ENCODE measurements around the gene MACROD2. TPM values are rescaled to one million over a fixed set of nuclear protein-coding genes. Genes with fewer than 3 reads are reported as not detected.
A peak's percentile ranks its signal among the peaks of the same experiment; 100 is the strongest.
"Not testable (repeated sequence)": the region's sequence is repeated elsewhere in the genome, so short reads cannot be mapped to it uniquely, and the experiment has no call there.

The MACROD2 gene
- total RNA-seq, 1 experiment from 2014 or later = 3.1 TPM

DNA sequence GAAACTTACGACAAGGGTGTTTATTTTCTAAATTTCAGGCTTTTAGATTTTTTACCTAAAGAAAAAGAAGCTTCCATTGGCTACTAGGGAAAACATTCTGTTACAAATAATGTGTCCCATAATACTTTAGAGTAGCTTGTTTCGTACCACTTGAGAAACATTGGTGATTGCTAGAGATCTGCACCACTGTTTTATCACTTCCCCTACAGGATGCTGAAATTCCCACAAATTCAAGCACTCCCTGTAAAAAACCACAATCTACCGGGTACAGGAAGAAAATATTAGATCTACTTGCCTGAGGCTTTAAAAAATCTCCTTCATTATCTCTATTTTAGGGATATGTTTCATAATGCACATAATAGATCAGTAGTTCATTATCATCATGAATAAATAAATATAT is 34.8 kb upstream of the MACROD2 start:
- BruUV-seq (replicated peaks) = no TSS peak
- intact Hi-C loops (cut with micrococcal nuclease) = no loop called here
- Mint-ChIP-seq H3K4me3 (ENCODE audit: unreplicated experiment) (no peak overlapping the region), H3K9me3 (ENCODE audit: unreplicated experiment) (no peaks in the 10 kb centered on the region), H3K27me3 (ENCODE audit: insufficient read depth, unreplicated experiment) (no peaks in the 10 kb centered on the region), H3K4me1 (ENCODE audit: insufficient read depth, unreplicated experiment) (peaks cover 6% of the 10 kb centered on the region), H3K27ac (ENCODE audit: low read depth, unreplicated experiment) (no peak overlapping the region), H3K36me3 (ENCODE audit: insufficient read depth, unreplicated experiment) (no peaks in the 10 kb centered on the region)
- ChIA-PET POLR2A (interaction anchor here (0.6 to 0.7 kb wide), 2 partner anchors 862 to 1285 kb away, joined by 3 read pairs; no protein-coding TSS in a partner anchor), CTCF (interaction anchor here (0.6 kb wide), 1 partner anchor 9 kb away, joined by 4 read pairs; no protein-coding TSS in a partner anchor)
- TF ChIP-seq, protein P1, sequence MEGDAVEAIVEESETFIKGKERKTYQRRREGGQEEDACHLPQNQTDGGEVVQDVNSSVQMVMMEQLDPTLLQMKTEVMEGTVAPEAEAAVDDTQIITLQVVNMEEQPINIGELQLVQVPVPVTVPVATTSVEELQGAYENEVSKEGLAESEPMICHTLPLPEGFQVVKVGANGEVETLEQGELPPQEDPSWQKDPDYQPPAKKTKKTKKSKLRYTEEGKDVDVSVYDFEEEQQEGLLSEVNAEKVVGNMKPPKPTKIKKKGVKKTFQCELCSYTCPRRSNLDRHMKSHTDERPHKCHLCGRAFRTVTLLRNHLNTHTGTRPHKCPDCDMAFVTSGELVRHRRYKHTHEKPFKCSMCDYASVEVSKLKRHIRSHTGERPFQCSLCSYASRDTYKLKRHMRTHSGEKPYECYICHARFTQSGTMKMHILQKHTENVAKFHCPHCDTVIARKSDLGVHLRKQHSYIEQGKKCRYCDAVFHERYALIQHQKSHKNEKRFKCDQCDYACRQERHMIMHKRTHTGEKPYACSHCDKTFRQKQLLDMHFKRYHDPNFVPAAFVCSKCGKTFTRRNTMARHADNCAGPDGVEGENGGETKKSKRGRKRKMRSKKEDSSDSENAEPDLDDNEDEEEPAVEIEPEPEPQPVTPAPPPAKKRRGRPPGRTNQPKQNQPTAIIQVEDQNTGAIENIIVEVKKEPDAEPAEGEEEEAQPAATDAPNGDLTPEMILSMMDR (IDR thresholded peaks at IDR 0.05; ENCODE audit: unreplicated experiment) = no peak
- no peak for DNase-seq (ENCODE audit: unreplicated experiment)

DNA sequence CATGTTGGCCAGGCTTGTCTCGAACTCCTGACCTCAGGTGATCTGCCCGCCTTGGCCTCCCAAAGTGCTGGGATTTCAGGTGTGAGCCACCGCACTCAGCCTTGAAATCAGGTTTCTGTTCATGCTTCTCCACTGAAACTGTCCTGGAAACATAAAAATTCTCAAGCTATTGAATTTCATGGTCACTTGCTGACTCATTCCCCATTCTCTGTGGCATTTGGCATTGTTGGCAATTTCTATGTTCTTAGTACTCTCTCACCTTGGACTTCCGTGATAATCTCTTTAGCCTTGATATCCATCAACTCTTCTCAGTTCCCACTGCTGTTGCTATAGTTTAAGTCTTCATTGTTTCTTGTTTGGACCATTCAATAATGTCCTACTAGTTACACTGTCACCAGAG is 11.1 kb upstream of the MACROD2 start:
- no peaks in the 10 kb centered on the region for H3K9me3 Mint-ChIP-seq (ENCODE audit: unreplicated experiment)

DNA sequence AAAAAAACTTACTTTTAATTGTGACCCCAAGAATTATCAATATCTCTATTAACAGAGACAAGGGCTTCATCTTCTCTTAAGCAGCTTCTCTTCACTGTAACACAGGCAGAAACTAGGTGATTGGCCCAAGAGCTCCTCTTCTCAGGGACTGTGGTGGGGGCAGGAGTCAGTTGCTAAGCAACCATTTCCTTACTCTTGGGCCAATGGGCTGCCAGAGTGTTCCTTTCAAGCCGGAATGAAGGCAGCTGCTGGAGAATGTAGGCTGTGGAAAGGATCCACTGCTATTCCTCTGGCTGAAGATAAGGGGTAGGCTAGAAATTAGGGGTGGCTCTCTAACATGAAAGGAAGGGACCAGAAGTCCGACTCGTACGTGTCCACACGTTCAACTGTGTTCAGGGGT is 4.9 kb upstream of the MACROD2 start, which contains the start of gene SEL1L2:
Gene SEL1L2 (minus strand): TSS at position 150 of the 400 bp plus-strand sequence. CDS start 80 bp downstream, at position 70.
- Mint-ChIP-seq H3K9me3 (ENCODE audit: unreplicated experiment) (peaks cover 13% of the 10 kb centered on the region), H3K27me3 (ENCODE audit: insufficient read depth, unreplicated experiment) (no peaks in the 10 kb centered on the region), H3K4me1 (ENCODE audit: insufficient read depth, unreplicated experiment) (no peaks in the 10 kb centered on the region), H3K4me3 (ENCODE audit: unreplicated experiment) (no peak within 1 kb of the TSS), H3K36me3 (ENCODE audit: insufficient read depth, unreplicated experiment) (peaks cover 5% of the 10 kb centered on the region), H3K27ac (ENCODE audit: low read depth, unreplicated experiment) (no peak within 1 kb of the TSS)
- no peak for DNase-seq (ENCODE audit: unreplicated experiment)
- BruUV-seq (replicated peaks) = no TSS peak
- TF ChIP-seq, protein P1 (IDR thresholded peaks at IDR 0.05; ENCODE audit: unreplicated experiment) = no peak
- intact Hi-C loops (cut with micrococcal nuclease) = no loop called here
- CTCF ChIA-PET = interaction anchor here (0.6 to 0.8 kb wide), 2 partner anchors 70 to 1089 kb away, joined by 3 to 5 read pairs; no protein-coding TSS in a partner anchor
- POLR2A ChIA-PET = no interaction called here

More for the DNA sequence above, 11.1 kb upstream of the MACROD2 start:
- no peaks in the 10 kb centered on the region for H3K27me3 Mint-ChIP-seq (ENCODE audit: insufficient read depth, unreplicated experiment)
- no peak overlapping the region for H3K4me3 Mint-ChIP-seq (ENCODE audit: unreplicated experiment)
- TF ChIP-seq, protein P1 (IDR thresholded peaks at IDR 0.05; ENCODE audit: unreplicated experiment) = no peak
- H3K4me1 Mint-ChIP-seq (ENCODE audit: insufficient read depth, unreplicated experiment) = no peaks in the 10 kb centered on the region
- BruUV-seq (replicated peaks) = no TSS peak
- intact Hi-C loops (cut with micrococcal nuclease) = no loop called here
- DNase-seq (ENCODE audit: unreplicated experiment) = peak; percentile 15
- POLR2A ChIA-PET = no interaction called here
- H3K36me3 Mint-ChIP-seq (ENCODE audit: insufficient read depth, unreplicated experiment) = no peaks in the 10 kb centered on the region
- H3K27ac Mint-ChIP-seq (ENCODE audit: low read depth, unreplicated experiment) = no peak overlapping the region
- CTCF ChIA-PET = interaction anchor here (1.2 to 1.3 kb wide), 2 partner anchors 78 to 86 kb away, joined by 3 read pairs; no protein-coding TSS in a partner anchor

DNA sequence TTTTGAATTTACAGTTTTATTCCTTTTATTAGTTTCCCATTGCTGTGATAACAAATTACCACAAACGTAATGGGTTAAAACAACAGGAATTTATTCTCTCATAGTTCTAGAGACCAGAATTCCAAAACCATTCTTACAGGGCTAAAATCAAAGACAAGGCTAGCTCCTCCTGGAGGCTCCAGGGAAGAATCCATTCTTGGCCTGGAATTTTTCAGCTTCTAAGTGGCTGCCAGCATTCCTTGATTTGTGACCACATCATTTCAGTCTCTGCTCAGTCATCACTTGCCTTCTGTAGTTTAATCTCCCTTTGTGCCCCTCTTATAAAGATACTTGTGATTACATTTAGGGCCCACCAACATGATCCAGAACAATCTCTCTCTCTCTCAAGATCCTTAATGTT is 4.0 kb upstream of the MACROD2 start:
- H3K27me3 Mint-ChIP-seq (ENCODE audit: insufficient read depth, unreplicated experiment) = no peaks in the 10 kb centered on the region
- peaks cover under 1% of the 10 kb centered on the region for H3K4me1 Mint-ChIP-seq (ENCODE audit: insufficient read depth, unreplicated experiment)
- ChIA-PET CTCF (interaction anchor here (0.5 to 1.4 kb wide), 3 partner anchors 68 to 171 kb away, joined by 3 to 5 read pairs (median 3); no protein-coding TSS in a partner anchor), POLR2A (interaction anchor here (0.6 kb wide), 2 partner anchors 25 to 649 kb away, joined by 3 to 4 read pairs; no protein-coding TSS in a partner anchor)
- TF ChIP-seq, protein P1 (IDR thresholded peaks at IDR 0.05; ENCODE audit: unreplicated experiment) = no peak
- H3K36me3 Mint-ChIP-seq (ENCODE audit: insufficient read depth, unreplicated experiment) = peaks cover 5% of the 10 kb centered on the region
- H3K27ac Mint-ChIP-seq (ENCODE audit: low read depth, unreplicated experiment) = no peak overlapping the region
- DNase-seq (ENCODE audit: unreplicated experiment) = no peak
- BruUV-seq (replicated peaks) = no TSS peak
- intact Hi-C loops (cut with micrococcal nuclease) = no loop called here
- peaks cover 13% of the 10 kb centered on the region for H3K9me3 Mint-ChIP-seq (ENCODE audit: unreplicated experiment)
- no peak overlapping the region for H3K4me3 Mint-ChIP-seq (ENCODE audit: unreplicated experiment)

DNA sequence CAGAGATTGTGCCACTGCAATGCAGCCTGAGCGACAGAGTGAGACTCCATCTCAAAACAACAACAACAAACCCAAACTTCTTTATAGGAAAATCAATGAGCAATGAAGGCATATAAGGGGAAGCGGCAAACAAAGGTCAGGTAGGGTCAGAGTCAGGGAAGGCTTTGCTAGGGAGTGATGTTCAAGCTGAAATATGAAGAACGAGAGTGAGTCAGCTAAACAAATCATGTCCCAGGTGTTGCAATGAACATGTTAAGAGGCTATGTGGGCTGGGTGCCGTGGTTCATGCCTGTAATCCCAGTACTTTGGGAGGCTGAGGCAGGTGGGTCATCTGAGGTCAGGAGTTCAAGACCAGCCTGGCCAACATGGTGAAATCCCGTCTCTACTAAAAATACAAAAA is 3.4 kb upstream of the MACROD2 start:
- POLR2A ChIA-PET = interaction anchor here (0.6 kb wide), 1 partner anchor 648 kb away, joined by 4 read pairs; no protein-coding TSS in a partner anchor
- intact Hi-C loops (cut with micrococcal nuclease); H3K4me1 Mint-ChIP-seq (ENCODE audit: insufficient read depth, unreplicated experiment); H3K27ac Mint-ChIP-seq (ENCODE audit: low read depth, unreplicated experiment); BruUV-seq (replicated peaks); H3K4me3 Mint-ChIP-seq (ENCODE audit: unreplicated experiment); H3K27me3 Mint-ChIP-seq (ENCODE audit: insufficient read depth, unreplicated experiment); H3K36me3 Mint-ChIP-seq (ENCODE audit: insufficient read depth, unreplicated experiment): not testable (repeated sequence)
- H3K9me3 Mint-ChIP-seq (ENCODE audit: unreplicated experiment) = peaks cover 13% of the 10 kb centered on the region
- peak; percentile 9 for DNase-seq (ENCODE audit: unreplicated experiment)
- CTCF ChIA-PET = interaction anchor here (0.6 to 1.4 kb wide), 3 partner anchors 62 to 172 kb away, joined by 4 to 5 read pairs (median 4); no protein-coding TSS in a partner anchor

Measured in MCF 10A (cell line).